RCC 7860 (cell line): ENCODE results near the gene ACSF2.
"Not testable (repeated sequence)": the region's sequence is repeated elsewhere in the genome, so short reads cannot be mapped to it uniquely, and the experiment has no call there.

Experiments used
- DNase-seq: peaks from one replicate; pipeline ENCODE4 v3.0.0-alpha.2; 2015; ENCODE audit warnings: low spot score
- FAIRE-seq: peaks from 2 replicates; lab custom pipeline; 2012; peaks lifted over from hg19 to GRCh38; lab: Jason Lieb, UNC

ACSF2 gene

GRCh38 chr17:50425682-50426471, at the start of gene ACSF2:
ACSF2 (plus strand) TSS chr17:50426218; CDS start chr17:50426262, 44 bp downstream.
- DNase-seq (no peak), FAIRE-seq (no peak)

GRCh38 chr17:50379351-50380132, 46.5 kb upstream of the ACSF2 start:
- DNase-seq (no peak), FAIRE-seq (no peak)

DNA sequence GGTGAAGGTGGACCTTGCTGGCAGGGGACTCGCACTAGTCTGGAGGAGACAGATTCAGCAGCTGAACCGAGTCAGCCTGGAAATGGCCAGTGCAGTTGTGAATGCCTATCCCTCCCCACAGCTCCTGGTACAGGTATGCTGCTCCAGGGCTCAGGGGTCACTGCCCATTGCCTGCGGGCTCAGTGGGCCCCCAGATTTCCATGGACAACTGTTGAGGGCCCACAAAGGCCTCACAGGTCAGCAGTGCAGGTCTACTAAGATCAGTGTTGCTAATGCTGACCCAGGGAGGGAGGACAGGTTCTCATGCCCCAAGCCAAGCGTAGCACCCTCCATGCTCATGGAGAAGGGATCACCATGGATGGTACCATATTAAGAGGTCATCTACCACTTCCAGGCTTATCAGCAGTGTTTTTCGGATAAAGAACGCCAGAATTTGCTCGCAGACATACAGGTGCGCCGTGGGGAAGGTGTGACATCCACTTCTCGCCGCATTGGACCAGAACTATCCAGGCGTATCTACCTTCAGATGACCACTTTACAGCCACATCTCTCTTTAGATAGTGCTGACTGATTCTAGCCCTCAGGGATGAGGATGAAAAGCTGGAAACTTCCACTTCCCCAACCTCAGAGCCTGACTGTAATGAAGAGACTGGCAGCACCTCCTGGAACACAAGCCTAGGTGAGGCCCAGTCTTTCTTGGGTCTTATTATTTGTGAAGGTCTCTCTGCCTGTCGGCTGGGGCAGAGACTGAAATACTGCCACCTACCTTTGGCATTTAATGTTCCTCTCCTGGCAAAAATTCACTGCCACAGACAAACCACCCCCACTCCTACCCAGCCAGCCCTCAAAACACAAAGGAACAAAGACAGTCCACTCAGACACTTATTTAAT, 45.4 kb upstream of the ACSF2 start:
- FAIRE-seq (no peak), DNase-seq (no peak)

DNA sequence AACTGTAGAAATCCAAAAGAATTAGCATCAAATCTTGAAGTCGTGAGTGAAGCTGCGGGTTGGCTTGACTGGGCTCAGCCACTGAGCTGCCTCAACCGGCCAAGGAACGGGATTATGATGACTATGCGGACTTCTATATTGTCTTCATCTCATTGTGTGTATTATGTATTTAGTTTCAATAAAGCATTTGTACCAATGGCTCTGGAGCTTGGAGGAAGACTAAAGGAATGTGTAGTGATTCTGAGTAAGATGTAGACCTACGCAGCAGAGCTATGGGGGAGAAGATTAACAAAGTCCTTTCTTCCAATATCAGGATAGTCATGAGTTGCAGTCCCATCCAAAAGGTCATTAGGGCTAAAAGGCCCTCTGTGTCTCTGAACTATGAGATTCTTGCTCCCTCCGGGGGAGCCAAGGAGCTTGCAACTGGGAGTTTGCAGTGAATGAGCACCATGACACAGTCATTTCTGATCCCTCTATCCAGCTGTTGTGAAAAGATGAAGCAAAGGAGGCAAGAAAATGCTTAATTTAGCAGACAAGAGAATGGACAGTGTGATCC, 44.7 kb upstream of the ACSF2 start:
- FAIRE-seq (no peak), DNase-seq (no peak)

DNA sequence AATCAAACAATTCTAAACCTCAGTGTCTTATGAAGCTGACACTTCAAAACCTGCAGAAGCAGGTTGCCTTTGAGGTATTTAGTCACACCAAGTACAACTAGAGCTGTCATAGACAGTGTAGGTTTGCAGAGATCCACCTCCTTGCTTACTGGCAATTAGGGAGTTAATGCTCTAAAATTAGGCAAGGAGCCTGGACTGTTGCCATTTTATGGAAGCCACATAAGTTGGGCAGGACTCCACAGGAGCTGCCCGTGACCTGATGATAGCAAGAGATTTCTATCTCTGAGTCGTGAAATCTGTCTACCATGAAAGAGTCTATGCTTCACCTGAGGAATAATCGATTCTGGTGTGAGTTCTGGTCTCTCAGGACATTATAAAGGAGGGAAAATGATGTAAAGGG, 44.1 kb upstream of the ACSF2 start:
- FAIRE-seq (no peak), DNase-seq (no peak)

- FAIRE-seq = no peak
Observed at GRCh38 chr17:50382931-50383330, 43.1 kb upstream of the ACSF2 start.

DNA sequence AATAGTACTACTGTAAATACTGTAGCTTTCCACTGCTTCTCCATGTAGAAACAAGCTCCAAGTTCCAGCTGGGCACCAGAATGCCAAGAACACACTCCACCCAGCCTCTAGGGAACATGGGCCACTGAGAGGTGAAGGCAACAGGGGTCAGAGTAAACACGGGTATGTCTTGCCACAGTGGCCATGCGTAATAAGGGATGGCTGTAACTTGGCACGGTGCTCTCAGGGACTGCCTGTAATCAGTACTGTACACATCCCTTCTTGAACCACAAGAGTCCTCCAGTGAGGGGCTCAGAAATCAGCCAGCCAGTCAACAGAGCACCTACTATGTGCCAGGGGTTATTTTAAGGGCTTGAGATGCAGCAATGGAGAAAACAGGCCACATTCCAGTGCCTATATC, 39.5 kb upstream of the ACSF2 start:
- FAIRE-seq (no peak), DNase-seq (no peak)

More at GRCh38 chr17:50382931-50383330, 43.1 kb upstream of the ACSF2 start:
- no peak for DNase-seq

DNA sequence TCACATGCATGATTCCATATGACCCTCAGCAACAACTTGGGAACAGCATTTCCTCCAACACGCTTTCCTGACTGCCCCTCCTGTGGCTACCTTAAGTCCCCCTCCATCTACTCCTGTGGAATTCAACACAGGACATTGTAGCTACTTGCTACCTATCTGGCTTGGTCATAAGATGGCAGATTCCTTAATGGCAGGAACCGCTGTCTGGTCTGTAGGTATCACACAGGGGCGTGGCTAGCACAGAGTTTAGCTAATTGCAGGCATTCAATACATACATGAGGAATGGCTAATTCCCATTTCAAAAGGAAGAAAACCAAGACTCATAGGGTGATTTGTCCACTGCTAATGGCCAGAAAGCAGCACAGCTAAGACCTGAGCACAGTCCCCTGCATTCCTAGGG, 37.3 kb upstream of the ACSF2 start:
- no peak for FAIRE-seq

DNA sequence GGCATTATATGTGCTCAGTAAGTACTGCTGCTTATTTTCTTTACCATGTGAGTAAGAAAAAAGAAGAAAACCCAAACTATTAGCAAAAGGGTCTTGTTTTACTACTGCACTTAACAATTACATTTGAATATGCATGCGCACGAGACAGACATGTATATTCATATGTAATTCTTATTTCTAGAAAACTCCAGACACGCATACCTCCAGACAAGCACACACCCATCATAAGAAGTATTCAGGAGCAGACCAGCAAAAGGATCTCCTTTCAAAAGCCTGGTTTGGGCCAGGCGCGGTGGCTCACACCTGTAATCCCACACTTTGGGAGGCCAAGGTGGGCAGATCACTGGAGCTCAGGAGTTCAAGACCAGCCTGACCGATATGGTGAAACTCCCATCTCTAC, 36.5 kb upstream of the ACSF2 start:
- no peak for FAIRE-seq
- DNase-seq = no peak

More for the DNA sequence above, 37.3 kb upstream of the ACSF2 start:
- DNase-seq = no peak

DNA sequence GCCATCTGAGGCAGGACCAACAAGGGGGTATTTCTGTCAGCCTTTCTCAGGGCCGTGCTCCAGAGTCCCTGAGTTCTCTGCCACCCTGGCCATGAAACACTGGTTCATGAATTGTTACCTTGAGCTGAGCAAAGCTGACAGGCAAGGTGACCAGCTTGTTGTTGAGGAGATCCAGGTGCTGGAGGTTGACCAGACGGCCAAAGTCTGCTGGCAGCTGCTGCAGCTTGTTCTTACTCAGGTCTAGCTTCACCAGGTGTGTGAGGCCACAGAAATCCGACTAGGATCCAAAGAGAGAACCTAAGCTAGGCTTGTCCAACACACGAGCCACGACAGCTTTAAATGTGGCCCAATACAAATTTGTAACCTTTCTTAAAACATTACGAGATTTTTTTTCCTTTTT, 33.4 kb upstream of the ACSF2 start:
- FAIRE-seq (no peak), DNase-seq (no peak)

DNA sequence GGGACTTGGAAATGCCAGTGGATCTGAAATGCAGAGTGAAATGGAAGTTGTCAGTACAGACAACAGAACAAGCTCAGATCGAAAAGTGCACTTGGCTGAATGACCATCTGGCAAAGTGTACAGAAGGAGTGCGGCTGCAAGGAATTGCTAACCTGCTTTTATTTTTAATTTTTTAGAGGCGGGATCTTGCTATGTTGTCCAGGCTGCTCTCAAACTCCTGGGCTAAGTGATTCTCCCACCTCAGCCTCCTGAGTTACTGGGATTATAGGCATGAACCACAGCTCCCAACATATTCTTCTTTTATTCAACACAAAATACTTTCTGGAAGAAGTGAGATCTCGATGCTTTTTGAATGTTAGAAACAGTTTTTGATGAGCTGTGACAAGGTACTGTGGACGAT, 32.3 kb upstream of the ACSF2 start:
- FAIRE-seq (no peak), DNase-seq (no peak)

DNA sequence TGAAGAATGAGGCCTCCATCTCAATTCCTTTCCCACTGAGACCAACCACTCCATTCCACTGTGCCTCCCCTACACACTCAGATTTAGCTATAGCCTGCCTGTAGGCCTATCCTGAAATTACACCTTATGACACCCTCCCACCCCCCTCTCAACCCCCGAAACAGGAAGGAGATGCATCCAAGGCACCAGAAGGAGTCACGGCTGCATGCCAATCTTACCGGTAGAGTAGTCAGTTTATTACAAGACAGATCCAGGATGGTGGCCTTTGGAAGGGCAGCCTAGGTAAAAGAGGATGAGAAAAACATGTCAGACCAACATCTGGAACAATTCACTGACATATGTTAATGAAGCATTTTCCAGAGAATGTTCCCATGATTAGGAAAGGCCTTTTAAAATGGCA, 31.3 kb upstream of the ACSF2 start:
- FAIRE-seq (no peak), DNase-seq (peak; percentile 6)

DNA sequence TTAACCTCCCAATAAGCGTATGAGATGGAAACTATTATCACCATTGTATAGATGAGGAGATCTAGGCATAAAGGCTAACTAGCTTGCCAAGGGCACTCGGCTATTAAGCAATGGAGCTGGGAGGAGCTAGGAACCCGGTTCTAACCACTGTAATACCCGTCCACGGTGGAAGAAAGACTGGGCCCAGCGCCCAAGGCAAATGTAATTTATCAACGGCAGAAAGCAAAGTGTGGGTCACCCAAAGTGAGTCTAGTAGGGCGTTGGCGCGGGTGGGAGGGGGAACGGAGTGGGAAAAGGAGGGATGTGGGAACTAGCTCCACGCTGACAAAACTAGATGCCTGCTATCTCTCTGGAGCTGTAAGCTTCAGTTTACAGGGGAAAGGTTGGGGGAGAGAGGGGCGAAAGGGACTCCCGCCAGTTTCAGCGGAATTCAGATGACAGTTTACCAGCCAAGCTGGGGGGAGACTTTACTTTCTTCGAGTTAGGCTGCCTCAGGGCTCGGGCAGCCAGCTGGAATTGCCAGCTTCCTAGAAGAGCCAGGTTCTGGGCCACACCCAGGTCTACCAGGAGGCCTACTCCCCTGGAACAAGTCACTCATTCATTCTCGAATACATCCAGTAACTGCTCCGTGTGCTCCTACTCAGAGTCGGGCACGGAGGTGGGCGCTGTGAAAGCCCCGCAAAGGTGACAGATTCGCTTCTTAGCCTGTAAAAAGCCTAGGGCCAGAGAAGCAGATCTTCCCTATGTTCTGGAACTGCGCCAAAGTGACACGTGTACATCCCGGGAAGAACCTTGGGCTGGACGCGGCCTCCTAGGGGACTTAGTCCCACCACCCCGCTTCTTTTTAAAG, 29.5 kb upstream of the ACSF2 start:
- DNase-seq (peak; percentile 42), FAIRE-seq (no peak)

- DNase-seq (peak; percentile 72), FAIRE-seq (no peak)
Observed at GRCh38 chr17:50397111-50397918, 28.7 kb upstream of the ACSF2 start, which contains the start of gene LRRC59. LRRC59 (minus strand) TSS chr17:50397523; CDS start chr17:50397317, 206 bp downstream.

DNA sequence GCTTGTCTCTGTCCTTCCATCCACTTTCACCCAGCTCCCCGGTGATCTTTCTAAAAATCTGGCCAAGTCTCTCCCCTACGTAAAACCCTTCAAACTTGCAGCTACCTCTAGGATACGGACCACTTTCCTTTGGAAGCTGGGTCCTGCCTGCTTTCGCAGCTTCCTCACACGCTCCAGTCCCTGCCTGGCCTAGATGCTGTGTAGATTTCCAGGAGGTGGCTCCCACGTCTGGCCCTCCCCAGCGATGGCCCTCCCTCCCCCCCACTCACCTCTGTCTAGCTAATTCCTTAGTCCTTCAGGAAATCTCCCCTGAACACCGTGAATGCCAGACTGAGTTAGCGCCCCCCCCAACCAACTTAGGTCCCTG, 28.1 kb upstream of the ACSF2 start:
- no peak for DNase-seq
- no peak for FAIRE-seq

DNA sequence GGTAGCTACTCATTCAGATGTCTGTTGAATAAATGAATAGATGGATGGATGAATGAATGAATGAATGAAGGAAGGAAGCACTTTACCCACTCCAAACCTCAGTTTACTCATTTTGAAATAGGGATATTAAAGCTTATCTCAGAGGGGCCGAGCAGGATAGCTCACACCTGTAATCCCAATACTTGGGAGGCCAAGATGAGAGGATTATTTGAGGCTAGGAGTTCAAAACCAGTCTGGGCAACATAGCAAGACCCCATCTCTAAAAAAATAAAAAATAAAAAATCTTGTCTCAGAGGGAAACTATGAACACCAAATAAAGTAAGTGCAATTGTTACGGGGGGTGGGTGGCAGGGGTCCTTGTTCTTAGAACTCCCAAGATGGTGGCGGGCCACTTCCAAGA, 27.3 kb upstream of the ACSF2 start:
- FAIRE-seq, DNase-seq: not testable (repeated sequence)

GRCh38 chr17:50399591-50399990, 26.4 kb upstream of the ACSF2 start:
- not testable (repeated sequence) for FAIRE-seq, DNase-seq

DNA sequence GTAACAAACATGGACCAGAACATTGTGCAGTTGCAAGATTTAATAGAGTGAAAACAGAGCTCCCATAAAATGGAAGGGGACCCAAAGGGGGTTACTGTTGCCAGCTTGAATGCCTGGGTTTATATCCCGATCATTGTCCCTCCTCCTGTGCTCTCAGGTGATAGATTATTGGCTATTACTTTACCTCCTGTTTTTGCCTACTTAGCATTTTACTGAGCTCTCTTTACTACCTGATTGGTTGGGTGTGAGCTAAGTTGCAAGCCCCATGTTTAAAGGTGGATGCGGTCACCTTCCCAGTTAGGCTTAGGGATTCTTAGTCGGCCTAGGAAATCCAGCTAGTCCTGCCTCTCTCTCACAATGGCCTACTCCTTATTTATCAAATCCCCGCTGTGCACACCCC, 20.7 kb upstream of the ACSF2 start:
- not testable (repeated sequence) for DNase-seq, FAIRE-seq

GRCh38 chr17:50406578-50406977, 19.4 kb upstream of the ACSF2 start:
- DNase-seq = no peak
- no peak for FAIRE-seq
